GM23338 (cell line): ENCODE measurements around the gene RBM19. TPM values are rescaled to one million over a fixed set of nuclear protein-coding genes. Genes with fewer than 3 reads are reported as not detected.
A peak's percentile ranks its signal among the peaks of the same experiment; 100 is the strongest.

Experiments used
- ATAC-seq: fragments of 200-7000 bp; cut with Tn5 transposase; 3 replicates; pipeline ENCODE4 v1.9.1; 2020
- DNase-seq: peaks from one replicate; pipeline ENCODE4 v3.0.0-alpha.2; 2015; ENCODE audit warnings: low spot score
- H2AFZ ChIP-seq: fragments of 200-600 bp; sonication (generic); 2 replicates; pipeline ENCODE4 v1.8.0; 2016; ENCODE audit warnings: antibody characterized with exemption, mild to moderate bottlenecking, moderate library complexity
- H3F3A ChIP-seq: fragments of 200-600 bp; sonication (generic); replicated peaks from 2 replicates; pipeline ENCODE4 v1.8.0; 2017; ENCODE audit warnings: antibody characterized with exemption, mixed run types, low read depth
- H3K27ac ChIP-seq: fragments of 200-600 bp; sonication (generic); 2 replicates; pipeline ENCODE4 v1.6.1; 2016; ENCODE audit warnings: low read depth
- H3K27me3 ChIP-seq: fragments of 200-600 bp; sonication (generic); 2 replicates; pipeline ENCODE4 v1.8.0; 2016; ENCODE audit warnings: mild to moderate bottlenecking, mixed run types, moderate library complexity; ENCODE audit not compliant: insufficient read depth
- H3K36me3 ChIP-seq: fragments of 200-600 bp; sonication (generic); 2 replicates; pipeline ENCODE4 v1.8.0; 2016; ENCODE audit warnings: mild to moderate bottlenecking; ENCODE audit not compliant: insufficient read depth
- H3K4me1 ChIP-seq: fragments of 200-600 bp; sonication (generic); 2 replicates; pipeline ENCODE4 v1.8.0; 2016; ENCODE audit warnings: mild to moderate bottlenecking, moderate library complexity; ENCODE audit not compliant: insufficient read depth
- H3K4me2 ChIP-seq: fragments of 200-600 bp; sonication (generic); 2 replicates; pipeline ENCODE4 v1.7.1; 2017; ENCODE audit warnings: mixed run types
- H3K4me3 ChIP-seq: fragments of 200-600 bp; sonication (generic); 2 replicates; pipeline ENCODE4 v1.6.1; 2016; ENCODE audit warnings: mixed run types
- H3K79me2 ChIP-seq: fragments of 200-600 bp; sonication (generic); replicated peaks from 2 replicates; pipeline ENCODE4 v1.8.0; 2017; ENCODE audit warnings: mild to moderate bottlenecking; ENCODE audit not compliant: insufficient read depth
- H3K9me2 ChIP-seq: fragments of 200-600 bp; sonication (generic); 2 replicates; pipeline ENCODE4 v1.8.0; 2017; ENCODE audit not compliant: insufficient read depth
- H4K20me1 ChIP-seq: fragments of 200-600 bp; sonication (generic); replicated peaks from 2 replicates; pipeline ENCODE4 v1.8.0; 2017; ENCODE audit warnings: mild to moderate bottlenecking; ENCODE audit not compliant: insufficient read depth
- H3K27ac Mint-ChIP-seq: 2 replicates; pipeline ENCODE4 v1.8.0; 2020; ENCODE audit warnings: inconsistent platforms, mild to moderate bottlenecking, moderate library complexity, mixed read lengths
- H3K27me3 Mint-ChIP-seq: 3 replicates; pipeline ENCODE4 v1.8.0; 2022; ENCODE audit warnings: low read depth, mild to moderate bottlenecking, moderate library complexity, mixed read lengths, inconsistent platforms; ENCODE audit not compliant: insufficient read depth, poor library complexity
- H3K36me3 Mint-ChIP-seq: 3 replicates; pipeline ENCODE4 v1.8.0; 2021; ENCODE audit warnings: low read depth, mild to moderate bottlenecking, inconsistent platforms, moderate library complexity, mixed read lengths
- H3K4me1 Mint-ChIP-seq: 3 replicates; pipeline ENCODE4 v1.8.0; 2020; ENCODE audit warnings: mild to moderate bottlenecking, inconsistent platforms, mixed read lengths
- H3K4me3 Mint-ChIP-seq: 3 replicates; pipeline ENCODE4 v1.8.0; 2021; ENCODE audit warnings: moderate library complexity, mild to moderate bottlenecking, inconsistent platforms, mixed read lengths
- H3K9me3 Mint-ChIP-seq: 3 replicates; pipeline ENCODE4 v1.8.0; 2020; ENCODE audit warnings: moderate library complexity, mild to moderate bottlenecking, inconsistent platforms, mixed read lengths
- CTCF ChIP-seq, 2 experiments: fragments of 200-600 bp in 1 of 2; sonication (generic) in 1 of 2; conservative IDR thresholded peaks; 2 replicates each; pipeline versions ENCODE4 v1.5.1 to v1.6.1; 2016 to 2017; ENCODE audit warnings: antibody characterized with exemption in 2 of 2, low read depth in 2 of 2, mild to moderate bottlenecking in 2 of 2, moderate library complexity in 1 of 2
- EZH2phosphoT487 ChIP-seq: fragments of 200-600 bp; sonication (generic); IDR thresholded peaks from one replicate; pipeline ENCODE4 v1.8.1; 2018; ENCODE audit warnings: antibody characterized with exemption; ENCODE audit not compliant: unreplicated experiment
- NANOG ChIP-seq: IDR thresholded peaks from 2 replicates; pipeline ENCODE4 v1.6.1; 2016; ENCODE audit warnings: antibody characterized with exemption, borderline replicate concordance
- POLR2AphosphoS5 ChIP-seq: IDR thresholded peaks from 2 replicates; pipeline ENCODE4 v1.6.1; 2016; ENCODE audit warnings: antibody characterized with exemption, low read depth
- ZNF114 ChIP-seq: fragments of 250-450 bp; sonication (Bioruptor Pico); IDR thresholded peaks from 2 replicates; pipeline ENCODE4 v1.5.0; 2020; ENCODE audit warnings: mild to moderate bottlenecking, moderate library complexity
- polyA plus RNA-seq: library from polyadenylated mRNA; unstranded; fragments of >200 nt; fragmentation: Nextera tagmentation; extraction: Ambion mirVana; gene quantifications from 2 replicates; pipeline ENCODE4 v1.2.1, GENCODE V29; 2016
- total RNA-seq: library from RNA; depleted of rRNA; stranded (reverse); fragments of >200 nt; shearing (Covaris generic); gene quantifications from 2 replicates; pipeline ENCODE4 v1.2.3, GENCODE V29; 2014
- TF ChIP-seq, protein P1 (sequence below): fragments of 250-450 bp; sonication (Bioruptor Pico); IDR thresholded peaks from 2 replicates; pipeline ENCODE4 v1.5.0; 2020; ENCODE audit warnings: mild to moderate bottlenecking, moderate library complexity
- TF ChIP-seq, protein P2 (sequence below): IDR thresholded peaks from 2 replicates; pipeline ENCODE4 v1.6.1; 2016; ENCODE audit warnings: antibody characterized with exemption

The RBM19 gene
- total and polyA plus RNA-seq, 2 experiments from 2014 or later: 43.4 to 56.7 TPM

GRCh38 chr12:113997365-113997764 is 31.2 kb upstream of the RBM19 start (continued):
- TF ChIP-seq, protein P1, sequence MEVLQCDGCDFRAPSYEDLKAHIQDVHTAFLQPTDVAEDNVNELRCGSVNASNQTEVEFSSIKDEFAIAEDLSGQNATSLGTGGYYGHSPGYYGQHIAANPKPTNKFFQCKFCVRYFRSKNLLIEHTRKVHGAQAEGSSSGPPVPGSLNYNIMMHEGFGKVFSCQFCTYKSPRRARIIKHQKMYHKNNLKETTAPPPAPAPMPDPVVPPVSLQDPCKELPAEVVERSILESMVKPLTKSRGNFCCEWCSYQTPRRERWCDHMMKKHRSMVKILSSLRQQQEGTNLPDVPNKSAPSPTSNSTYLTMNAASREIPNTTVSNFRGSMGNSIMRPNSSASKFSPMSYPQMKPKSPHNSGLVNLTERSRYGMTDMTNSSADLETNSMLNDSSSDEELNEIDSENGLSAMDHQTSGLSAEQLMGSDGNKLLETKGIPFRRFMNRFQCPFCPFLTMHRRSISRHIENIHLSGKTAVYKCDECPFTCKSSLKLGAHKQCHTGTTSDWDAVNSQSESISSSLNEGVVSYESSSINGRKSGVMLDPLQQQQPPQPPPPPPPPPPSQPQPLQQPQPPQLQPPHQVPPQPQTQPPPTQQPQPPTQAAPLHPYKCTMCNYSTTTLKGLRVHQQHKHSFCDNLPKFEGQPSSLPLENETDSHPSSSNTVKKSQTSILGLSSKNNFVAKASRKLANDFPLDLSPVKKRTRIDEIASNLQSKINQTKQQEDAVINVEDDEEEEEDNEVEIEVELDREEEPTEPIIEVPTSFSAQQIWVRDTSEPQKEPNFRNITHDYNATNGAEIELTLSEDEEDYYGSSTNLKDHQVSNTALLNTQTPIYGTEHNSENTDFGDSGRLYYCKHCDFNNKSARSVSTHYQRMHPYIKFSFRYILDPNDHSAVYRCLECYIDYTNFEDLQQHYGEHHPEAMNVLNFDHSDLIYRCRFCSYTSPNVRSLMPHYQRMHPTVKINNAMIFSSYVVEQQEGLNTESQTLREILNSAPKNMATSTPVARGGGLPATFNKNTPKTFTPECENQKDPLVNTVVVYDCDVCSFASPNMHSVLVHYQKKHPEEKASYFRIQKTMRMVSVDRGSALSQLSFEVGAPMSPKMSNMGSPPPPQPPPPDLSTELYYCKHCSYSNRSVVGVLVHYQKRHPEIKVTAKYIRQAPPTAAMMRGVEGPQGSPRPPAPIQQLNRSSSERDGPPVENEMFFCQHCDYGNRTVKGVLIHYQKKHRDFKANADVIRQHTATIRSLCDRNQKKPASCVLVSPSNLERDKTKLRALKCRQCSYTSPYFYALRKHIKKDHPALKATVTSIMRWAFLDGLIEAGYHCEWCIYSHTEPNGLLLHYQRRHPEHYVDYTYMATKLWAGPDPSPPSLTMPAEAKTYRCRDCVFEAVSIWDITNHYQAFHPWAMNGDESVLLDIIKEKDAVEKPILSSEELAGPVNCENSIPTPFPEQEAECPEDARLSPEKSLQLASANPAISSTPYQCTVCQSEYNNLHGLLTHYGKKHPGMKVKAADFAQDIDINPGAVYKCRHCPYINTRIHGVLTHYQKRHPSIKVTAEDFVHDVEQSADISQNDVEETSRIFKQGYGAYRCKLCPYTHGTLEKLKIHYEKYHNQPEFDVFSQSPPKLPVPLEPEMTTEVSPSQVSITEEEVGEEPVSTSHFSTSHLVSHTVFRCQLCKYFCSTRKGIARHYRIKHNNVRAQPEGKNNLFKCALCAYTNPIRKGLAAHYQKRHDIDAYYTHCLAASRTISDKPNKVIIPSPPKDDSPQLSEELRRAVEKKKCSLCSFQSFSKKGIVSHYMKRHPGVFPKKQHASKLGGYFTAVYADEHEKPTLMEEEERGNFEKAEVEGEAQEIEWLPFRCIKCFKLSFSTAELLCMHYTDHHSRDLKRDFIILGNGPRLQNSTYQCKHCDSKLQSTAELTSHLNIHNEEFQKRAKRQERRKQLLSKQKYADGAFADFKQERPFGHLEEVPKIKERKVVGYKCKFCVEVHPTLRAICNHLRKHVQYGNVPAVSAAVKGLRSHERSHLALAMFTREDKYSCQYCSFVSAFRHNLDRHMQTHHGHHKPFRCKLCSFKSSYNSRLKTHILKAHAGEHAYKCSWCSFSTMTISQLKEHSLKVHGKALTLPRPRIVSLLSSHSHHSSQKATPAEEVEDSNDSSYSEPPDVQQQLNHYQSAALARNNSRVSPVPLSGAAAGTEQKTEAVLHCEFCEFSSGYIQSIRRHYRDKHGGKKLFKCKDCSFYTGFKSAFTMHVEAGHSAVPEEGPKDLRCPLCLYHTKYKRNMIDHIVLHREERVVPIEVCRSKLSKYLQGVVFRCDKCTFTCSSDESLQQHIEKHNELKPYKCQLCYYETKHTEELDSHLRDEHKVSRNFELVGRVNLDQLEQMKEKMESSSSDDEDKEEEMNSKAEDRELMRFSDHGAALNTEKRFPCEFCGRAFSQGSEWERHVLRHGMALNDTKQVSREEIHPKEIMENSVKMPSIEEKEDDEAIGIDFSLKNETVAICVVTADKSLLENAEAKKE: no peak
- TF ChIP-seq, protein P2, sequence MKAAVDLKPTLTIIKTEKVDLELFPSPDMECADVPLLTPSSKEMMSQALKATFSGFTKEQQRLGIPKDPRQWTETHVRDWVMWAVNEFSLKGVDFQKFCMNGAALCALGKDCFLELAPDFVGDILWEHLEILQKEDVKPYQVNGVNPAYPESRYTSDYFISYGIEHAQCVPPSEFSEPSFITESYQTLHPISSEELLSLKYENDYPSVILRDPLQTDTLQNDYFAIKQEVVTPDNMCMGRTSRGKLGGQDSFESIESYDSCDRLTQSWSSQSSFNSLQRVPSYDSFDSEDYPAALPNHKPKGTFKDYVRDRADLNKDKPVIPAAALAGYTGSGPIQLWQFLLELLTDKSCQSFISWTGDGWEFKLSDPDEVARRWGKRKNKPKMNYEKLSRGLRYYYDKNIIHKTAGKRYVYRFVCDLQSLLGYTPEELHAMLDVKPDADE: no peak
- no peak for TF ChIP-seq NANOG
- TF ChIP-seq ZNF114 (CRISPR knock-in tag): no peak
- no peak for TF ChIP-seq EZH2phosphoT487
- TF ChIP-seq POLR2AphosphoS5: no peak

GRCh38 chr12:113996026-113996425 is 29.9 kb upstream of the RBM19 start:
- DNase-seq: peak; percentile 70
- peaks cover 9% of the 10 kb centered on the region for H3K27me3 Mint-ChIP-seq
- no peak overlapping the region for H3K4me3 Mint-ChIP-seq

More at GRCh38 chr12:113996026-113996425, 29.9 kb upstream of the RBM19 start:
- no peaks in the 10 kb centered on the region for H3K36me3 ChIP-seq
- H3K27me3 ChIP-seq: no peaks in the 10 kb centered on the region
- peak; percentile 100 for ATAC-seq
- TF ChIP-seq, protein P2: no peak
- peak; percentile 41 to 68 for TF ChIP-seq CTCF (conservative IDR thresholded peaks at IDR 0.05; ENCODE audit: low read depth in 2 of 2)
- no peaks in the 10 kb centered on the region; the same call in 1 of the 2 replicates for H3K4me1 ChIP-seq
- H3F3A ChIP-seq: no peaks in the 10 kb centered on the region
- H4K20me1 ChIP-seq: no peaks in the 10 kb centered on the region
- Mint-ChIP-seq H3K27ac (no peak overlapping the region), H3K36me3 (no peaks in the 10 kb centered on the region), H3K9me3 (no peaks in the 10 kb centered on the region; the same call in 2 of the 3 replicates), H3K4me1 (0 out of 3 replicates have a peak, but pooled peaks cover 2% of the 10 kb centered on the region)
- H2AFZ ChIP-seq: peak overlapping the region; percentile 85; the same call in 1 of the 2 replicates
- no peak overlapping the region for H3K27ac ChIP-seq
- H3K79me2 ChIP-seq: no peaks in the 10 kb centered on the region
- H3K4me2 ChIP-seq: no peak overlapping the region
- no peaks in the 10 kb centered on the region for H3K9me2 ChIP-seq
- no peak overlapping the region for H3K4me3 ChIP-seq
